Stimulated activated CD4-positive, alpha-beta T cell treated with anti-CD3 and anti-CD28 coated beads, Interleukin-15, amount 100 ng/mL, for 48 hours (primary cell): ENCODE results near the gene HSPB2.

ENCODE experiments used
- DNase-seq, 2 donors: peaks; one replicate each; pipeline ENCODE4 v3.0.0-alpha.2; 2020; ENCODE audit warnings: low read depth in 2 of 2

The HSPB2 gene

DNA sequence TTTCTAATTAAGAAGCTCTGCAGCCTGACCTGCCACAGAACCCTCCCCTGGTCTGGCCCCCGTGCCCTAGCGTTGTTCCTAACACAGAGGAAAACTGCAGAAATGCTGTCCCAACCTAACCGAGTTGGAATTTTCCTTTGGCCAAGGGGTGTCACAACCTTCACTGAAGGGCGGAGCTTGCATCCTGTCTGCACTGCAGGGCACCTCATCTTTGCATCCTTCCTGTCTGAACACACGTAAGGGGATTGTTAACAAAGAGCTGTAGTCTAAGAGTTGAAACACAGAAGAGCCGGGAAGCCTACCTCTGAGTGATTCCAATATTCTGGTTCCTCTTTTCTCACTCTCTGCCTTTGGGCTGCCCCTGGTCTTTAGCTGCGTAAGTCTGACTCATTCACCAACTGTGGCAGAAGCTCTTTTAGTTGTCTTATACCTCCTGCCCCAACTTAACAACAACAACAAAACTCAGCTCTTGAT, 26.2 kb downstream of the HSPB2 start:
- peak in 1 of 2 donors; percentile 23 for DNase-seq

DNA sequence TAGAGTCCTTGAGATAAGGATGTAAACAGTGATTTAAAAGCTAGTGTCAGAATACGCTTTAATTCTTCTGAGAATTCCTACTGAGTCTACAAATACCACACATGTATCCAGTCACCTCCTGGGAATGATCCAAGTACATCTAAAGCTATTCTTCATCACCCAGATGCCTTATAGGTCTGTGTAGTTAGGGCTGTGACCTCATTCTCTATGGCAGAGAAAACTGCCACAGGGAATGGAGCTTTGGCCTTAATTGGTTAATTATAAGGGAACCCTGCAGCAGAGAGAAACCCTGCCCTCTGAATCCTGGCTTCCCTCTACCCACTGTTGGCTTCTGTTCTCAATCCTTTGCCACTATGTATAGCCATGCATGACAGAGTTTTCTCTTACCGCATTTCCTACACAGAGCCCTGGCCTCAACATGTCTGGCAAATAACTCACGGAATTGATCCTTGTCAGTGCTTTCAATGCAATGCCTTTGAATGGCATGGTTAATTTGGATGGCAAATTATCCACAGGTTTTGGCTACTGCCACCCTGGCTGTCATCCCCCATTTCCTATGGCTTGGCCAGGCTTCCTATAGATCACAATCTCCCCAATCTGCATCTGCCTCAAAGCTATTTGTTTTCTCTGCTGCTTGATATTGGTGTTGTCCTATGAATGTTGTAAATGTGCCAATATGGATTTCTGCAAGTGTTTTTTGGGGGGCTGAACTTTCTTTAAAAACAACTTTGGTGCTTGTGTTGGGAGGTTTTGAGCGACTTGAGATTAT, 27.5 kb downstream of the HSPB2 start:
- DNase-seq, result no peak

DNA sequence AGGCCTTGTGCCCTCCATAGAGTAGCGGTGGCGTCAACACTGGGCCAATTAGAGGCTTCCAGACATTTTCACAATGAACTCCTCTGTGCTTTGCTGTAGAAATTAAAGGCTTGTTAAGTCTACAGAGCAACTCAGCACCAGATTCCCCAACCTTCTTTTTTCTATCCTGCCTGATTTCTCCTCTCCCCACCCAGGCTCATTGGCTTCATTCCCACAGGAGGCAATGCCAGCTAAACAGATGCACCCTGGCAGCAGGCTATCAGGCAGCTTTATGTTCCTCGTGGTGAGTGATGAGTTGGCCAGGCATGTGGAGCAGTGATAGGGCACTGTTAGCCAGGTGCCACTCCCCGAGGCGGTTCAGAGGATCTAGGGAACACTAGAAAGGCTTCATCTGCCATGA, 29.4 kb downstream of the HSPB2 start:
- no peak for DNase-seq

DNA sequence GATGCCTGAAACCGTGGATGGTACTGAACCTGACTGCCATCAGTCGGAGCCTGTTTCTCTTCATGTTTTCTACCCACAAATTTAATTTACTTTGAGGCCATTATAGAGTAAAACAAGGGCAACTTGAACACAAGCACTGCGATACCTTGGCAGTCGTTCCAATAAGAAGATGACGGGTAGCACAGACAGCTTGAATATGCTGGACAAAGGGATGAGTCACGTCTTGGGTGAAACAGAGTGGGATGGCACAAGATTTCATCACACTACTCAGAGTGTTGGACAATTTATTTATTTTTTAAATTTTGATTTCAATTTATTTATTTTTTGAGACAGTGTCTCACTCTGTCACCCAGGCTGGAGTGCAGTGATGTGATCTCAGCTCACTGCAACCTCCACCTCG, 30.3 kb downstream of the HSPB2 start:
- no peak for DNase-seq

DNA sequence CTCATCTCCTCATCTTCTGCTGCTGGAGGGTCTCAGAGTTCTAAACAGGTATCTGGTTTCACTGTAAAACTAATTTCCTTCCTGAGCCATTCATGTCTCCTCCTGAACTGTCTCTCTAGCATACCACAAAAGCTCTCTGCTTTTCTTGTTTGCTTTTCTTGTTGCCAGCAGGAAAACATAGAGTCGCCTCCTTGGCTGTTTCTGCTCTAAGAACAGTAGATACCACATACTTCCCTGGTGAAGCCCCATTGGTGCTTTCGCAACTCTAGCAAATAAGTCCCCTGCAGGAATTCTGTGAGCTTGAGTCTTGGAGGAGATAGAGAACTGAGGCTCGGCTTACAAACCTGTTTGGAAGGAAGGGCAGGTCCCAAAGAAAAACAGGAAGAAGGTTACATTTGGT, 31.6 kb downstream of the HSPB2 start:
- DNase-seq, result no peak

DNA sequence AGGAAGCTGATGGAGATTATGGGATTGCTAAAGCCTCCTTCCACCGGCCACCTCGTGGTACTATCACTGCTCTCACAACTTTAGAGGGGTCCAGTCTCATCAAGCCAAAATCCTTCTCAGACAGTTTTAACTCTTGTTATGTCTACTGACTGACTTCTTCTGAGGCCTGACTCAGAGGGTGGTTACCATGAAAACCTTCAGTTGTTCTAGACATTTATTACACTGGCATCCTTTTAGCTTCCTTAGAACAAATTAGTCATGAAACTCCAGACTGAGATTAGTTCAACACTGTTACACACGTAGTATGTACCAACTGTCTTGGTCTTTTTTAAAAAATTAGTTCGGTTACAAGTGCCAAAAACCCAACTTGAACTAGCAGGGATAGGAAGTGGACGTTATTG, 32.1 kb downstream of the HSPB2 start:
- no peak for DNase-seq

DNA sequence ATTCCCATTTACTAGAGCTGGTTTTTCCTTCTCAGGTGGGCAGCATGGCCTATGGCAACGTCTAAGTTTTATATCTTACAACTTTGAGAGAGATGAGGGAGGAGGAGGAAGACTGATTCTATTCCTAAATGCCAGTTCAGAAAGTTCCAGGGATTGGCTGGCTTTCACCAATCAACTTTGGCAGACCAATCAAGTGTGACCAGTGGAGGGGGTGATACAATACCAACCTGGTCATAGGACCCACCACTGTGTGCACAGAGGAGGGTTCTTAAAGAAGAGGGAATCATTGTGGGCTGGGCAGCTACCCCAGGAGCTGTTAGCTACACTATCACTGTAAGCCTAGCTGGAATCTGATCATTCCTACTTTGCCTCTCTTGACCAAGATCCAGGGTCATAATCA, 32.7 kb downstream of the HSPB2 start:
- DNase-seq, result no peak

DNA sequence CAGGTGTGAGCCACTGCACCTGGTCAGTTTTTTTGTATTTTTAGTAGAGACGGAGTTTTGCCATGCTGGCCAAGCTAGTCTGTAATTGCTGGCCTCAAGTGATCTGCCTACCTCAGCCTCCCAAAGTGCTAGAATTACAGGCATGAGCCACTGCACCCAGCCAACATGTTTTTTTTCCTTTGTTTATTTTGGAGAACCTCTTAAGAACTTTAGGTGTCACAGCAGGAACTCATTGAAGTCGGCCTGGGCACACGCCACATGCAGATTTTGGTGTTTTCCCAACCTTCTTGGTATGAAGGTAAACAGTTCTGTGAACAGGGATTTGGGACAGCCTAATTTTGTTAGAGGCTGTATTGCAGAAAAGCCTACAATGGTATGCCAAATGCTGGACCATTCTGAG, 34.0 kb downstream of the HSPB2 start:
- DNase-seq, result no peak

DNA sequence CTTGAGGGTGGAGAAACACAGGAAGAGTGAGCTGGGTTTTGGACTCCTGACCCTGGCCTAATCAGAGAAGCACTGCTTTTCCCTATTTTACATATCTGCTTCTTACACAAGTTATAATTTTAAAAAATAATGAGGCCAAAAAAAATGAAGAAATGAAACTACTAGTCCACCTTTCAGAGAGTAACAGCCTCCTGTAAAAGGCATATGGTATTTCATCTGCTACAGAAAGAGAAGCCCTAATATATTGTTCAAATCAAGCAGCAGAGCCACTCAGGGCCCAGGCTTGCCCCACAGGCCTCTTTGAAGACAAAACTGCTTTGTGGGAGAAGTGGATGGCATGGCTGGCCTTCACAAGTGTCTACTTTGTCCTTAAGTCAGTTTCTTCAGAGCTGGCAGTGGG, 34.6 kb downstream of the HSPB2 start:
- DNase-seq, result no peak

DNA sequence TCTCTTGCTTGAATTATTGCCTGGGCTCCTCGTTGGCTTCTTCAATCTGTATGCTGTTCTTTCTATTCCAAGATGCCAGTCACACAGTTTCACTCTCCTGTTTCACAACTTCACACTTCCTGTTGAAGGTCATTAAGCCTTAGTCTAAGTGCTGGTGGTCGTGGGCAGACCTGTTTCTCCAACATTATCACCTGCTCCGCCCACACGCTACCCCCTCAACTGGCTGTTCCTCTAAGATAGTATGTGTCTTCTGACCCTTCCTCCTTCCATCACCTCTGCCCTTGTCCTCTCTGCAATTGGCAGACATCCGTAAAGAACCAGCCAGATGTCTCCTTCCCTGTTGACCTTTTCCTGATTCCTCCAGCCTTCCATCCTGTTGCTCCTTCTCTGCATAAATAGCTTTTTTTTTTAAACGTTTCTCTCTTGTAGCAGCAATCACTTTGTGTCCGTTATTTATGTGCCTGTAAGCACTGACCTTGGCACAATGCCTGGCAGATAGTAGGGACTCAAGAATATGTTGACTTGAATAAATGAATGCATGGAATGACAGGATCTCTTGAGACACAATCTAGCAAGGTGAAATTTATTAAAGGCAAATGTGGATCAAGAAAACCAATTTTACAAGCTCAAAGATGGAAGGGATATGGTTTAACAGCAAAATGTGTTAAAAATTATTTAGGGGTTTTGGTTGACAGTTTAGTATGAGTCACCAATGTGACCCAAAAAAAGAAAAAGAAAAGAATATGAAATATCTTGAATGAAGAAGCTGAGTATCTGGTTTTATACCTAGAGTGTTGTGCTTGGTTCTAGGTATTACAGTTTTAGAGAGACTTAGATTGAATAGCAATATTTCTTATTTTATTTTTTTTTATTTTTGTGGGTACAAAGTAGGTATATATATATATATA, 37.2 kb downstream of the HSPB2 start:
- no peak for DNase-seq

DNA sequence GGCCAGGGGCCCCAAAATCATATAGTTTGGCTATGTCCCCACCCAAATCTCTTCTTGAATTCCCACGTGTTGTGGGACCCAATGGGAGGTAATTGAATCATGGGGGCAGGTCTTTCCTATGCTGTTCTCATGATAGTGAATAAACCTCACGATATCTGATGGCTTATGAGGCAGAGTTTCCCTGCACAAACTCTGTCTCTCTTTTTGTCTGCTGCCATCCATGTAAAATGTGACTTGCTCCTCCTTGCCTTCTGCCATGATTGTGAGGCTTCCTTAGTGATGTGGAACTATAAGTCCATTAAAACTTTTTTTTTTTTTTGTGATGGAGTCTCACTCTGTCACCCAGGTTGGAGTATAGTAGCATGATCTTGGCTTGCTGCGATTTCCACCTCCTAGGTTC, 39.0 kb downstream of the HSPB2 start:
- DNase-seq, result no peak

DNA sequence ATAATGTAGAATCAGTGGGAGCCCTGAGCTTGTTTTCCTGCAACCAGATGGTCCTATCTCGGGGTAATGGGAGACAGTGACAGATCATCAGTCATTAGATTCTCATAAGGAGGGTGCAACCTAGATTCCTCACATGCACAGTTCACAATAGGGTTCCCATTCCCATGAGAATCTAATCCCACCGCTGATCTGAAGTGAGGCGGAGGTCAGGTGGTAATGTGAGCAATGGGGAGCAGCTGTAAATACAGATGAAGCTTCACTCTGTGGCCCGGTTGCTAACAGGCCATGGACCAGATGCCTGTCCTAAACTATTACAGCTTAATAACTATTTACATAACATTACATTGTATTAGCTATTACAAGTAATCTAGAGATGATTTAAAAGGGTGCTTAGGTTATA, 41.6 kb downstream of the HSPB2 start:
- DNase-seq, result no peak

DNA sequence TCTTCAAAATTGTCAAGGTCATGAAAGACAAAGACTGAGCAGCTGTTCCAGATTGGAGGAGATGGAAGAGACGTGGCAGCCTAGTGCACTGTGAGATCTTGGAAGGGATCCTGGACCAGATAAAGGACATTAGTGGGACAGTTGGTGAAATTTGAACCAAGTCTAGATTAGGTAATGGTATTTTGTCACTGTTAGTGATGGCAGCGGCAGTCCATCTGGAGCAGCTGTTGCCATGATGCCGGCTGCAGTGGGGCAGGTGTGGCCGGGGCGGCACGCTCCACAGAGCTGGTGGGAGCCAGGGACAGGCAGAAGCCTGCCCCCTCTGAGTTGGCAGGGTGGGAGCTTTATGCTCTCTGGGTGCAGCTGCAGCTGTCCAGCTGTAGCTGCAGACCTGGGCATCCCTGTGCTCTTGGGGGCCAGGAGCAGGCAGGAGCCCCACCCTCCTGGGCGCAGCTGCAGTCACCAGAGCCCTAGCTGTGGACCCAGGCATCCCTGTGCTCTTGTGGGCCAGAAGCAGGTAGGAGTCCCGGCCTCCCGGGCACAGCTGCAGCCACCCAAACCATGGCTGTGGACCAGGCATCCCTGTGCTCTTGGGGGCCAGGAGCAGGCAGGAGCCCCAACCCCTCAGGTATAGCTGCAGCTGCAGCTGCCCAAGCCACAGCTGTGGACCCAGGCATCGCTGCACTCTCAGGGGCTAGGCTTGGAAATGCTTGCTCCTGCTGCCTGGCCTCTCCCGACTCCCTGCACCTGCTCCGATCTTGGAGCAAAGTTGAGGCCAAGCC, 45.3 kb downstream of the HSPB2 start:
- no peak for DNase-seq

DNA sequence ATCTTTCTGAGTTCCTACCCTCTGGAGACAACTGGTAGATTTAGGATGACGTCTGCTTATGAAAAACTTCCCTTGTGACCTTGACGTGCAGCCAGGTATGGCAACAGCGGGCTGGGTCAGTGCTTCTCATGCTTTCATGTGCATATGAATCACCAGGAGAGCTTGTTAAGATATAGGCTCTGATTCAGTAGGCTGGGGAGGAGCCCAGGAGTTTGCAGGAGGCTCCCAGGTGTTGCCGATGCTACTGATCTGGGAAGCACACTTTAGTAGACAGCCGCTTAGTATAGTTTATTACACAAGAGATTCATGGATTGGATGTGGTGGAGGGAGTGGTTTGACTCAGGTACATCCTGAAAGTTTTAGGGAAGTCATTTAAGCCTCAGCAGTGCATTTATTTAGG, 48.4 kb downstream of the HSPB2 start:
- no peak for DNase-seq

DNA sequence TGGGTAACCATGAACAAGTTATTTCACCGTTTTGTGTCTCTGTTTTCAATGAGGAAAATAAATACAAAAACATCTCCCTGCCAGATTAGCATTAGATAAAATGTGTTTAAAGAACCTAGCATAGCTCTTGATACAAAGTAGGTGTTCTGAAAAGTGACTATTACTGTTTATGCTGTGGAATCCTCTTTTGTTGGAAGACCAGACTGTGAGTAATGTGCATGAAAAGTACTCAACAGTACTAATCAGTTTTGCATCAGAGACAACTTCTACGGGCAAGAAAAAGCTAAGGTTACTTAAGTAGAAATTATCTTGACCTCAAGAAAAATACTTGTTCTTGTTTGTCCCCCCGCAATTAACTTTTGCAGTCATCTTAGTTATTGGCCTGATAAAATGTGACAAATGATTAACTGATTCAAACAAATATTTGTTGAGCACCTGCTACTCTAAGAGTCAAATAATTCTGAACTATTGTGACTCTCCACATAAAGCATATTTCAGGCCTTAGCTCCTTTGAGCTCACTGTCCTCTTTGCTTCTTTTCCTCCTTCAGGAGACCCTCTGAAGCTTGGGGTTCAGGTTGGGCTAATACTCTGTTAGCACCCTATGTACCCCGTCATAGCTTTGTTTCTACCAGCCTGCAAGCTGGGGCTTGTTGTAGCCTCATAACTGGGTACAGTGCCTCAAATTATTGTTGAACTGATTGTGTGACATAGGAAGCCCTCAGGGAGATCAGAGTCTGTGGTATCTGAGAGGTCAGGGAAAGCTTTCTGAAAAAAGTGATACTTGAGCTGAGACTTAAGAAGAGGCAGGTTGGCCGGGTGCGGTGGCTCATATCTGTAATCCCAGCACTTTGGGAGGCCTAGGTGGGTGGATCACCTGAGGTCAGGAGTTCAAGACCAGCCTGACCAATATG, 49.1 kb downstream of the HSPB2 start:
- DNase-seq, result no peak
